H1 (cell line): Measurements from ENCODE around the gene MAD2L1BP.
A peak's percentile ranks its signal among the peaks of the same experiment; 100 is the strongest.

Experiments
- BCL11A ChIP-seq, 2 experiments: IDR thresholded peaks; one replicate each; pipeline ENCODE4 v1.6.1; 2011; ENCODE audit warnings: low read depth in 2 of 2, low read length in 2 of 2, mild to moderate bottlenecking in 2 of 2
- EGR1 ChIP-seq: IDR thresholded peaks from 2 replicates; pipeline ENCODE4 v1.6.1; 2011; ENCODE audit warnings: low read depth, low read length, borderline replicate concordance
- EP300 ChIP-seq, 2 experiments: IDR thresholded peaks; 1 replicate in 1 of 2; 2 replicates in 1 of 2; pipeline ENCODE4 v1.6.1; 2011 to 2012; ENCODE audit warnings: low read depth in 2 of 2, low read length in 2 of 2, mild to moderate bottlenecking in 2 of 2, borderline replicate concordance in 1 of 2, inconsistent platforms in 1 of 2, moderate library complexity in 1 of 2
- FOSL1 ChIP-seq: IDR thresholded peaks from 2 replicates; pipeline ENCODE4 v1.6.1; 2011; ENCODE audit warnings: mild to moderate bottlenecking, low read depth, low read length, moderate library complexity; ENCODE audit not compliant: insufficient read depth
- RAD21 ChIP-seq, 2 experiments: IDR thresholded peaks in 1 of 2; conservative IDR thresholded peaks in 1 of 2; 2 replicates each; pipeline ENCODE4 v1.6.1; 2011; ENCODE audit warnings: low read depth in 2 of 2, low read length in 2 of 2, improper control_type of control experiment in 1 of 2, inconsistent platforms in 1 of 2, mild to moderate bottlenecking in 1 of 2, moderate library complexity in 1 of 2
- SUZ12 ChIP-seq: fragments of 200-600 bp; sonication (generic); IDR thresholded peaks from 2 replicates; pipeline ENCODE4 v1.6.1; 2012; ENCODE audit warnings: mild to moderate bottlenecking, inconsistent platforms, low read length, moderate library complexity, mixed read lengths
- TF ChIP-seq, protein P1 (sequence below): IDR thresholded peaks from 2 replicates; pipeline ENCODE4 v1.6.1; 2012; ENCODE audit warnings: inconsistent platforms
- TF ChIP-seq, protein P2 (sequence below): IDR thresholded peaks from 2 replicates; pipeline ENCODE4 v1.6.1; 2011; ENCODE audit warnings: low read depth, mild to moderate bottlenecking, low read length; ENCODE audit not compliant: insufficient read depth

DNA sequence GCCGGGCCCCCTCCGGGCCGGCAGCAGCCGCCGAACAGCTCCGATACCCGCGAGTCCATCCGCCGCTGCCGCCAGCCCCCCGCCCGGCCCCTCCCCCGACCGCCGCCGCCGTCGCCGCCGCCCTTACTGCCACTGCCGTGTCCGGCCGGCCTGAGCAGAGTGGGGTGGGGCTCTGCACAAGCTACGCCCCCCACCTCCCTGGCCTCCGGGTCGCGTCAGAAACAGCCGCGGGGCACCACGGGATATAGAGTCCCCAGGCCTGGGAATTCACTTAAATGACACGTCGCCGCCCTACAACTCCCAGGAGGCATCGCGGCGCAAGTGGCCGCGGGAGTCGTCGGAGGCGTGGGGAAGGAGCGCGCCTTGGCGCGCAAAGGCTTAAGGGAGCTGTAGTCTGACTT lies 6.5 kb upstream of the MAD2L1BP start, which contains the start of gene GTPBP2:
- no peak for TF ChIP-seq EGR1
- TF ChIP-seq BCL11A (IDR thresholded peaks at IDR 0.05; ENCODE audit: low read depth in 2 of 2, low read length in 2 of 2), result no peak
- no peak for TF ChIP-seq FOSL1
- TF ChIP-seq, protein P1, sequence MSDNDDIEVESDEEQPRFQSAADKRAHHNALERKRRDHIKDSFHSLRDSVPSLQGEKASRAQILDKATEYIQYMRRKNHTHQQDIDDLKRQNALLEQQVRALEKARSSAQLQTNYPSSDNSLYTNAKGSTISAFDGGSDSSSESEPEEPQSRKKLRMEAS, result no peak
- TF ChIP-seq EP300 (IDR thresholded peaks at IDR 0.05; ENCODE audit: borderline replicate concordance in 1 of 2, low read depth in 2 of 2, low read length in 2 of 2), result no peak
- TF ChIP-seq SUZ12, result no peak
- TF ChIP-seq, protein P2, sequence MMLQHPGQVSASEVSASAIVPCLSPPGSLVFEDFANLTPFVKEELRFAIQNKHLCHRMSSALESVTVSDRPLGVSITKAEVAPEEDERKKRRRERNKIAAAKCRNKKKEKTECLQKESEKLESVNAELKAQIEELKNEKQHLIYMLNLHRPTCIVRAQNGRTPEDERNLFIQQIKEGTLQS, result peak; percentile 44; the same call in 1 of the 2 replicates
- TF ChIP-seq RAD21 (IDR thresholded peaks at IDR 0.05 in 1 of 2, conservative IDR thresholded peaks at IDR 0.05 in 1 of 2; ENCODE audit: low read depth in 2 of 2, low read length in 2 of 2), result no peak
